Subcutaneous abdominal adipose tissue (tissue), 5 donors: ENCODE data around the gene CRMP1.

Experiments
- H3K27ac ChIP-seq: one replicate; pipeline ENCODE4 v1.7.0; 2013; ENCODE audit warnings: low read depth, mild to moderate bottlenecking, inconsistent platforms, low read length, moderate library complexity
- H3K27me3 ChIP-seq, 5 donors: one replicate each; pipeline ENCODE4 v1.7.0; 2013; ENCODE audit warnings: low read length in 5 of 5, inconsistent platforms in 1 of 5; ENCODE audit not compliant: control insufficient read depth in 5 of 5, insufficient read depth in 4 of 5
- H3K36me3 ChIP-seq, 5 donors: one replicate each; pipeline ENCODE4 v1.7.0; 2013; ENCODE audit warnings: low read length in 5 of 5; ENCODE audit not compliant: control insufficient read depth in 5 of 5, insufficient read depth in 5 of 5
- H3K4me1 ChIP-seq, 5 donors: one replicate each; pipeline ENCODE4 v1.7.0; 2013; ENCODE audit warnings: low read length in 5 of 5, mild to moderate bottlenecking in 3 of 5, moderate library complexity in 1 of 5; ENCODE audit not compliant: control insufficient read depth in 5 of 5, insufficient read depth in 5 of 5
- H3K4me3 ChIP-seq, 5 donors: one replicate each; pipeline ENCODE4 v1.7.0; 2013; ENCODE audit warnings: low read length in 5 of 5, low read depth in 1 of 5
- H3K9ac ChIP-seq, 5 donors: one replicate each; pipeline ENCODE4 v1.7.0; 2013; ENCODE audit warnings: low read length in 5 of 5, mild to moderate bottlenecking in 4 of 5, moderate library complexity in 3 of 5
- H3K9me3 ChIP-seq, 5 donors: one replicate each; pipeline ENCODE4 v1.7.0; 2013; ENCODE audit warnings: low read length in 5 of 5; ENCODE audit not compliant: control insufficient read depth in 5 of 5
- donor health status: healthy.
- donor health status: healthy.
- donor health status: healthy.
- donor health status: healthy.
- donor health status: healthy.

The CRMP1 gene

DNA sequence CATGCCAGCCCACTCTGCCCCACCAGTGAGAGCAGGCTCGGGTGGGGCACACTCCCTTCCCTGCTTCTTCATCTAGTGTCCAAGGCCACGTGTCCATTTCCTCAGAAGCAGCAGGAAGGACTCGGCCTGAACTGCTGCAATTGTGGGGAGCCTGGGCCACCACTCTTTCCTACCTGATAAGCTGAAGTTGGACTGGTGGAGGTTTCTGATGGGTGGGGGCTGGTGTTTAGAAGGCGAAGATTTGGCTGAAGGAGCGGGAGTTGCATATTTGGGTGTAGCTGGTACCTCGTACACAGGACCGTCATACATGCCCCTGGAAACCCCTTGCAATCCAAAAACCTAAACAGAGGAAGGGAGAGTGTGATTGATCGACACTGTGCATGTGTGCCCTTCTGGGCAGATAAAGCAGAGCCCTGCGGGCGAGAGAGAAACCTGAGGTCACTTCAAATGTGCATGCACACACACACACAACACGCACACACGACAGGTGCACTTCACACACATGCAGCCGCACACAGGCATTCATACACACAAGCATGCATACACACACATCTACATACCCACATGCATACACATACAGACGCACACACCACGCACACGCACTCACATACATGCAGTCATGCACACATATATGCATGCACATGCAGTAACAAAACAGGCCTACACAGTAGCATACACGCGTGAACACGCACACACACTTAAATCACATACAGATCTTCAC lies 67.4 kb downstream of the CRMP1 start:
- Histone ChIP-seq H3K27ac (no peak overlapping the region), H3K4me1 (peaks cover 7 to 17% (median 16%) of the 10 kb centered on the region in 5 donors), H3K4me3 (no peak overlapping the region), H3K36me3 (peaks cover 0 to 9% (median 7%) of the 10 kb centered on the region in 5 donors), H3K9me3 (no peaks in the 10 kb centered on the region), H3K9ac (no peak overlapping the region), H3K27me3 (no peaks in the 10 kb centered on the region)

DNA sequence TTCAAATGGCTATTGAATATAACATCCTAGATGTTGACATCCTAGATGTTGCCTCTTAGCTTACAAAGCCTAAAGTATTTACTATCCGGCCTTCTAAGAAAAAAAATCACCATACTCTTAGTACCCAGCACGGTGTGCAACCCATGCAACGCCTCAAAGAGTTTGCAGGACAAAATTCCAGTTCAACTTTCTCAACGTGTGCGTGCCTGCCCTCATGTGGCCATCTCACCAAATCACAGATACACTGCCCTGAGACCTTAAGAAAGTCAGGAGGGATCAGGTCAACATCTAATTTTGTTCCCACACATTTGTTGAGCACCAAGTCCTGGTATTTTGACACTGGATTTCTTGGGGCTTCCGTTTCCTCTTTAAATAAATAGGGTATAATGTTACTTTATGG lies 68.3 kb downstream of the CRMP1 start:
- no peak overlapping the region for H3K27ac ChIP-seq
- no peaks in the 10 kb centered on the region for H3K27me3 ChIP-seq
- H3K4me3 ChIP-seq, result no peak overlapping the region
- H3K9ac ChIP-seq, result no peak overlapping the region
- H3K36me3 ChIP-seq, result peaks cover 0 to 14% (median 9%) of the 10 kb centered on the region in 5 donors
- H3K4me1 ChIP-seq, result peaks cover 7 to 17% (median 16%) of the 10 kb centered on the region in 5 donors
- H3K9me3 ChIP-seq, result no peaks in the 10 kb centered on the region

DNA sequence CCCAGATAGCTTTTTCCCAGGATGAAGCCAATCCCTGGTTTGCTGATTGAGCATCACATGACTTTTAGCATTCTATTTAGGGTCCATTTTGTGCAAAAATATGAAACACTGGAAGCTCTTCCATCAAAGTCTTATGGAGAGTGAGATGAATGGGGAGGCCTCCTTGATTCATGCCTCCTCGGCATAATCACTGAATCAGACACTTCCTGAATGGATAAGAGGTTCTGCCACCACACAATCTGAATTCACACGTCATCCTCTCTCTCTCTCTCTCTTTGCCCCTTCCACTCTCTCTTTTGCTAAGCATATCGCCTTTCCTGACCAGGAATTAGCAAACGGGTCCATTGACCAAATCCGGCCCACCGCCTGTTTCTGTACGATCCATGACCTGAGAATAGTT lies 68.7 kb downstream of the CRMP1 start:
- H3K9me3 ChIP-seq, result no peaks in the 10 kb centered on the region
- H3K4me1 ChIP-seq, result peaks cover 7 to 17% (median 16%) of the 10 kb centered on the region in 5 donors
- no peak overlapping the region for H3K27ac ChIP-seq
- no peak overlapping the region for H3K4me3 ChIP-seq
- peaks cover 0 to 14% (median 9%) of the 10 kb centered on the region in 5 donors for H3K36me3 ChIP-seq
- no peak overlapping the region for H3K9ac ChIP-seq
- H3K27me3 ChIP-seq, result no peaks in the 10 kb centered on the region

DNA sequence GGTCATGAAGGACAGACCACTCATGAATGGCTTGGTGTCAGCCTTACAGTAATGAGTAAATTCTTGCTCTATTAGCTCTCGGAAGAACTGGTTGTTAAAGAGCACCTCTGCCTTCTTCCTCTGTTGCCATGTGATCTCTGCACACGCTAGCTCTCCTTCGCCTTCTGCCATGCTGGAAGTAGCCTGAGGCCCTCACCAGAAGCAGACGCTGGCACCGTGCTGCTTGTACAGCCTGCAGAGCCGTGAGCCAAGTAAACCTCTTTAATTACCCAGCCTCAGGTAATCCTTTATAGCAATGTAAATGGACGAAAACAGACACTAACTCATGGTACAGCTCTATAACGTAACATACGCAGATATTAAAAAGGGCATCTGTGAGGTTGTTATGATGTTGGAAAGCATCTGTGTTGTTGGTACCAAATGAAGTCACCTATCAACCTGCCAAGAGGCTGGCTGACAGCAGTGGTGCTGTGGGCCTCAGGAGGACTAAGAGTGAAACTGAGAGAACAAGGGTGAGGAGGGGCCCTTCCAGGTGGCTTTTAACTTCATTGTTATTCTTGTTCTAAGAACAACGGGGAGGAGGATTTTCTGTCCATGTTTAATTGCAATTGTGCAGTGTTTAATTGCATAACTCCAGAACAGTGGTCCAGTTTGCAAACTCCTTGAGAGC lies 69.2 kb downstream of the CRMP1 start:
- Histone ChIP-seq H3K4me3 (no peak overlapping the region), H3K9ac (no peak overlapping the region), H3K4me1 (peaks cover 7 to 17% (median 16%) of the 10 kb centered on the region in 5 donors), H3K36me3 (peaks cover 0 to 18% (median 9%) of the 10 kb centered on the region in 5 donors), H3K27ac (no peak overlapping the region), H3K27me3 (no peaks in the 10 kb centered on the region), H3K9me3 (no peaks in the 10 kb centered on the region)

DNA sequence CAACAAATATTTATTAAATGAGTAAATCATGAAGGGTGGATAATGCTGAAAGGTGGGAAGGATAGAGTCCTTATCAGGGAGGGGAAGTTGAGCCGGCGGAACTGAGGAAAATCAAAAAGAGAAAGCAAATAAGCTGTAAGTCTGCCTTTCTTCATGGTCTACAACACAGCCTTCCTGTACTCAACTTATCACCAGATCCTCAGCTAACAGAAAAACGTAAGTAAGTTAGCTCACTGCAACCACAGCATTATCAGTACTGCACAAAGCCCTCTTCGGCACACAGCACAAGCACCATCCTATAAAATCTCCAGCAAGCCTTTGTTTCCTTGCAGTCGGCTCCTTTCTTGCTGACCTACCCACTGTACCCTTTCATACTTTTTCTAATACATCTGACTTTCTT lies 70.3 kb downstream of the CRMP1 start:
- H3K4me3 ChIP-seq, result no peak overlapping the region
- H3K4me1 ChIP-seq, result peaks cover 5 to 11% (median 8%) of the 10 kb centered on the region in 5 donors
- H3K27me3 ChIP-seq, result no peaks in the 10 kb centered on the region
- no peak overlapping the region for H3K27ac ChIP-seq
- H3K9me3 ChIP-seq, result no peaks in the 10 kb centered on the region
- peaks cover 0 to 20% (median 9%) of the 10 kb centered on the region in 5 donors for H3K36me3 ChIP-seq
- no peak overlapping the region for H3K9ac ChIP-seq

DNA sequence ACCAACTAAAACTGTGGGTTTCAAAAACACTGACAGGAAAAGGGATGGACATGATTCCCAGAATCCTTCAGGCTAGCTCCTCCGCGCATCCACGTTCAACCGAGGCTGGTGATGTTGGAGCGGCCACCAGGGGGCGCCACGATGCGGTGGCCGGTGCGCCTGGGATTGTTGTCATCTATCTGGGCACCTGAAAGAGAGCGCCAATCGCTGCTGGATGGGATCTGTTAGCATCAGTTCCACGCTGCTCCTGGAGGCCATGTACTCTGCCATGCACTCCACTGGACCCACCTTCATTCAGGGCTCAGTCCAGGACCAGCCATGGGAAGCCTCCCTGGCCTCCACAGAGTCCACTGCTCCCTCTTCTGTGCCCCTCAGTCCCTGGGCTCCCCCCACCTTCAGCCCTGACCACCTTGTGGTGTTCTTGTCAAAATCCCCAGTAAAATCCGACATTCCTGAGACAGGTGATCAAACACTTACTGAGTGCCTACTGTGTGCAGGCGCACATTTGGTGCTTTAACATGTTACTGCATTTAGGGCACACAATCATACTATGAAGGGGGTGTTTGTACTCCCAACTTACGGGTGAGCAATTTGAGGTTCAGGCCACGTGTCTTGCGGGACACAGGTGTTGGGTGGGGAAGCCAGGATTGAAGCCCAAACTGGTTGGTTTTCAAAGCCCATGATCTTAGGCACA lies 71.1 kb downstream of the CRMP1 start:
- Histone ChIP-seq H3K36me3 (peaks cover 0 to 20% (median 9%) of the 10 kb centered on the region in 5 donors), H3K4me1 (peaks cover 0 to 3% (median 0%) of the 10 kb centered on the region in 5 donors), H3K27ac (no peak overlapping the region), H3K27me3 (no peaks in the 10 kb centered on the region), H3K9me3 (no peaks in the 10 kb centered on the region), H3K4me3 (no peak overlapping the region), H3K9ac (no peak overlapping the region)

DNA sequence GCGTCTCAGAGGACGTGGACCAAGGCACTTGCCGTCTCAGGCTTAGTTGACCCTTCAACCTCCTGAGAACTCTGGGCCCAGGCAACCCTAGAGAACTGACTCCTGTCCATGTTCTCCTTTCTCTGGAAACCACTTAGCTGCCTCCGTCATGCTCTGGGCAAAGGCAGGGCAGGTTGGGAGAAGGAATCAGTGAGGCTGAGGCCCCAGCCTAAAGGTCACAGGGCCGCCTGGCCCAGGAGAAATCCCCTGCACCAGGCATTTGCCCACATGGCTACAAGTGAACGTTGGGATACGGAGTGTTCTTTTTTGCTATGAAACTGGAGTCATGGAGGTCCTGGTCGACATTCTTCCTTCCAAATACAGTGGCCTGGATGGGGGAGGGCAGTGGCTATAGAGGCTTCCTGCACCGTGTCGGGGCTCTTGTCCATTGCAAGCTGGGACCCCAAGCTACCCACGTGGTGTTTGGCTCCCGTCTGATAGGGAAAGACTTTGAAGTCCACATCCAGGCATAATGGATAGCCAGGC lies 76.0 kb downstream of the CRMP1 start:
- no peak overlapping the region for H3K27ac ChIP-seq
- peaks cover 0 to 41% (median 23%) of the 10 kb centered on the region in 5 donors for H3K36me3 ChIP-seq
- no peak overlapping the region for H3K4me3 ChIP-seq
- no peaks in the 10 kb centered on the region for H3K4me1 ChIP-seq
- H3K9me3 ChIP-seq, result no peaks in the 10 kb centered on the region
- H3K9ac ChIP-seq, result no peak overlapping the region
- H3K27me3 ChIP-seq, result no peaks in the 10 kb centered on the region

DNA sequence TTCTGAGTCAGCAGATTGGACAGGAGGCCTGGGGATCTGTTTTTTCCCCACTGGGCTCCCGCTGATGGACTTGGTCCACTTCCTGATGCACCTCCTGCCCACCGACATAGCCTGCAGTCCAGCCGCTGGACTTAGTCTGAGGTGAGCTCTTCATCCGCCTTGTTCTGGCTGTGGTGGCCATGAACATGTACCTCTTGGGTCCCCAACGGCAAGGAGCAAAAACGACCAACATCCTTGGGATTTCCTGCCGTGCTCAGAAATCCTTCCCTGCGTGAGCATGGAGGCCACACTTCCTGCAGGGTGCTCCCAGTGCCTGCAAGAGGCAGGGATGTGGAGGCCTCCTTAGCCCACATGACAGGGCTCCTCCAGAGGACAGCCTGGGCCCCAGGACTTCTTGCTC lies 76.8 kb downstream of the CRMP1 start:
- Histone ChIP-seq H3K9ac (no peak overlapping the region), H3K9me3 (no peaks in the 10 kb centered on the region), H3K4me3 (no peak overlapping the region), H3K27ac (no peak overlapping the region), H3K4me1 (no peaks in the 10 kb centered on the region), H3K36me3 (peaks cover 0 to 46% (median 27%) of the 10 kb centered on the region in 5 donors), H3K27me3 (no peaks in the 10 kb centered on the region)

DNA sequence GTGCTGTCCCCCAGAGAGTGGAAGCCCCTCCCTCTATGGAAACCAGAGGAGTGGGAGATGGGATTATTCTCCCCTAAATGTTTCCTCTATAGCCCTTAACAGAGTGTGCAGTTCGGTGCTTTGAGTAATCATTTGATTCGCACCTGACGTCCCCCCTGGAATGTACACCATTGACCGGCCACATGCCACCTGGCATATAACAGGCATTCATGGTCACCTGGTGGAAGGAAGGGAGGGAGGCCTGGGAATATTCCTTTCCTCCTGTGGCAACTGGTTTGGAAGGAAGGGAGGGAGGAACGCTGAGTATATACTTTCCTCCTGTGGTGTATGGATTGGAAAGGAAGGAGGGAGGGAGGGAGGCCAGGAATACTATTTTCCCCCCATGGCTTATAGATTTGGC lies 77.2 kb downstream of the CRMP1 start:
- Histone ChIP-seq H3K27ac (no peak overlapping the region), H3K9me3 (peaks cover 0 to under 1% (median under 1%) of the 10 kb centered on the region in 5 donors), H3K27me3 (no peaks in the 10 kb centered on the region), H3K36me3 (peaks cover 0 to 46% (median 28%) of the 10 kb centered on the region in 5 donors), H3K9ac (no peak overlapping the region), H3K4me1 (no peaks in the 10 kb centered on the region), H3K4me3 (no peak overlapping the region)

DNA sequence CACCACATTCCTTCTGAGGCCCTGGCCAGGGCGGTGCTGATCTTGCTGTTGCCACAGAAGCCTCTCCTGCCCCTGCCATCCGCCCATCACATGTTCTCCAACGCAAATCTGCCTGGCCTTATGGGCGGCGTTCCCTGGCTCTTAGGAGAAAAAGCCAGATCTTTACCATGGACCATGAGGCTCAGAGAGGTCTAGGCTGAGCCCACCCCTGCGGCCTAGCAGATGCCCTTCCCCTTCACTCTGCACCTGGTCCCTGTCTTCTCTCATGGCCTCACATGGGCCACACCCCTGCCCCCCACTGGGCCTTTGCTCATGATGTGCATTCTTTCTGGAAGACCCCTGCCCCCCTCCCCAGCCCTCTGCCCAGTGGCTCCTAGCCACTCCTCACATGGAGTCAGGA lies 78.5 kb downstream of the CRMP1 start:
- H3K27ac ChIP-seq, result no peak overlapping the region
- peaks cover 0 to 52% (median 37%) of the 10 kb centered on the region in 5 donors for H3K36me3 ChIP-seq
- H3K9me3 ChIP-seq, result peaks cover 0 to 8% (median 4%) of the 10 kb centered on the region in 5 donors
- H3K4me3 ChIP-seq, result no peak overlapping the region
- no peaks in the 10 kb centered on the region for H3K4me1 ChIP-seq
- H3K27me3 ChIP-seq, result no peaks in the 10 kb centered on the region
- no peak overlapping the region for H3K9ac ChIP-seq
